DOHH2 (cell line): ENCODE measurements around the gene TTI1.

Experiments
- H3F3A ChIP-seq: fragments of 200-600 bp; sonication (generic), shearing (Covaris generic); 2 replicates; pipeline ENCODE4 v1.6.0; 2016; ENCODE audit warnings: antibody characterized with exemption, mild to moderate bottlenecking; ENCODE audit not compliant: control insufficient read depth, insufficient read depth
- H3K27ac ChIP-seq: fragments of 200-600 bp; sonication (generic); 2 replicates; pipeline ENCODE4 v1.5.1; 2014; ENCODE audit warnings: low read depth, mild to moderate bottlenecking, low read length, moderate library complexity
- H3K27me3 ChIP-seq: fragments of 200-600 bp; sonication (generic); 2 replicates; pipeline ENCODE4 v1.6.1; 2014; ENCODE audit warnings: mild to moderate bottlenecking, low read length, mixed read lengths; ENCODE audit not compliant: control insufficient read depth
- H3K36me3 ChIP-seq: fragments of 200-600 bp; sonication (generic); 2 replicates; pipeline ENCODE4 v1.6.1; 2014; ENCODE audit warnings: mild to moderate bottlenecking, low read length, moderate library complexity, mixed read lengths; ENCODE audit not compliant: control insufficient read depth
- H3K4me1 ChIP-seq: fragments of 200-600 bp; sonication (generic); 2 replicates; pipeline ENCODE4 v1.6.1; 2014; ENCODE audit warnings: mild to moderate bottlenecking, low read length, mixed read lengths; ENCODE audit not compliant: control insufficient read depth
- H3K4me2 ChIP-seq: fragments of 200-600 bp; sonication (generic); 2 replicates; pipeline ENCODE4 v1.6.0; 2014; ENCODE audit warnings: mild to moderate bottlenecking, low read length, moderate library complexity
- H3K4me3 ChIP-seq: fragments of 200-600 bp; sonication (generic); 2 replicates; pipeline ENCODE4 v1.5.1; 2014; ENCODE audit warnings: mild to moderate bottlenecking, low read length, mixed read lengths
- H3K79me2 ChIP-seq: fragments of 200-600 bp; sonication (generic); 2 replicates; pipeline ENCODE4 v1.6.1; 2014; ENCODE audit warnings: mild to moderate bottlenecking, low read length, mixed read lengths; ENCODE audit not compliant: control insufficient read depth
- H3K9me2 ChIP-seq: fragments of 200-600 bp; sonication (generic); replicated peaks from 2 replicates; pipeline ENCODE4 v1.6.1; 2014; ENCODE audit warnings: mild to moderate bottlenecking, low read length, mixed read lengths; ENCODE audit not compliant: control insufficient read depth
- H3K9me3 ChIP-seq: fragments of 200-600 bp; sonication (generic); 2 replicates; pipeline ENCODE4 v1.6.1; 2014; ENCODE audit warnings: antibody characterized with exemption, low read length, mixed read lengths; ENCODE audit not compliant: control insufficient read depth, insufficient read depth
- H4K20me1 ChIP-seq: fragments of 200-600 bp; sonication (generic); 2 replicates; pipeline ENCODE4 v1.6.0; 2014; ENCODE audit warnings: low read depth, mild to moderate bottlenecking, antibody characterized with exemption, low read length, moderate library complexity; ENCODE audit not compliant: control insufficient read depth, insufficient read depth
- CTCF ChIP-seq: fragments of 200-600 bp; sonication (generic); IDR thresholded peaks from one replicate; pipeline ENCODE4 v1.5.1; 2014; ENCODE audit warnings: antibody characterized with exemption, mild to moderate bottlenecking, low read depth, low read length; ENCODE audit not compliant: poor library complexity, severe bottlenecking
- EZH2phosphoT487 ChIP-seq: fragments of 200-600 bp; sonication (generic); IDR thresholded peaks from 2 replicates; pipeline ENCODE4 v1.6.1; 2017; ENCODE audit warnings: borderline replicate concordance, mild to moderate bottlenecking, antibody characterized with exemption, low read length, moderate library complexity, mixed read lengths

TTI1 gene

DNA sequence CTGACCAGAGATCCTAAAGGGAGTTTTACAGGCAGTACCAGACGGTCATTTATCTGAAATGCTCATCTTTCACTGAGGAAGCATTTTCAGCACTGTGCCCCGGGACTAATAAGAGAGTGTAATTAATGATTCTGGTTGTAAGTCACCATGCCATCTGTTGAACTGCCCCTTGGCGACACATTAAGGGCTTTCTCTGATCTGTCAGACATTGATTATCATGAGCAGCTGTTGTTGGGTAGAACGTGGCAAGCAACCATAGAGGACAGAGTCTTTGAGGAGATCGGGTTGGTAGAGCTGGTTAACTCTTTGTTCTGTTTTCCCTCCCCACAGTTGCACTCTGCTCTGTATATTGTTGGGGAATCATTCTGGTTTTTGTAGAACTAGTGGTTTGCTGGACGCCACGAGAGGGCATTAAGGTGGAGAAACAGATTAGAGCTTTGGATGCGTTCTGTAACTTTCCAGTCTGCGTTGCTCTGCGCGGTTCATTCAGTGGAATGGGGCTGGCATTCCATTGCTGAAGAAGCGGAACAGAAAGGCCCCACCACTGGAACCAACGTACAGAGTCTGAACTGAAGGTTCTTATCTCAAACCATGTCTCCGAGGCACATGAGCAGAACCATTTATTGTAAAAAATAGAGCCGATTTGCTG, 34.6 kb upstream of the TTI1 start:
- Histone ChIP-seq H3K9me3 (no peaks in the 10 kb centered on the region), H3K79me2 (no peaks in the 10 kb centered on the region), H3K4me2 (no peak overlapping the region), H3K27ac (no peak overlapping the region), H4K20me1 (peaks cover 7% of the 10 kb centered on the region; the same call in 1 of the 2 replicates), H3K4me3 (no peak overlapping the region), H3K9me2 (no peaks in the 10 kb centered on the region), H3K4me1 (no peaks in the 10 kb centered on the region), H3K36me3 (peaks cover 84% of the 10 kb centered on the region), H3K27me3 (no peaks in the 10 kb centered on the region), H3F3A (no peaks in the 10 kb centered on the region)
- TF ChIP-seq CTCF: no peak
- TF ChIP-seq EZH2phosphoT487: no peak

DNA sequence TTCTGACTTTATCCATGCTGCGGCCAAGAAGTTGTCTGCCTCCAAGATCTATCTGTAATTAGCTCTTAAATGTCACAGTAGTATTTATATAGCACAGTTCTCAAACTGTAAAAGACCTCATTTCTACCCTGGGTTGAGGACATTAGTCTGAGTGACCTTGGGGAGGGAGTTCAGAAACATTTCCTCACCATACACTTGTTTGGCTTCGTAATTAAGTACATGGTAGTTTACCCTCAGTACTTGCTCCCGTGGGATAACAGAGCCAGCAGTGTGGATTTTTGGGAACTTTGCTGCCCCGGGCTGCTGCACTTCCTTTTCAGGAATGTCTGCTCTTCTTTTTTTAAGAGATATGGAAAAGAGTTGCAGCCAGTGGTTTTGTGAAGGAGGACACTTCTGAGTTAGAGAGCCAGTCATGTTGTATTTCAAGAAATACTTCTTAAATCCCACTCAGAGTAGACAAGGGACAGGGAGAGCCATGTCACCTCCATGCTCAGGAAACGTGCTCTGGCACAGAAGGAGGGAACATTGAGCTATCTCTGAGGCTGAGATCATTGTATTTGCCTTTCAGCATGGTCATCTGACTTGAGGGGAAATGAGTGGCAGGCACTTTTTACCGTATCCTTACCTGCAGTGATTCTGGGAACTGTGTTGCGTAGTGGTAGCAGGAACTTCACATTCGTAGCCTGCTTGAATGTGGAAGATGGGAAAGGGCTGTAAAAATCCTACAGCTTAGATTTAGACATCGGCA, 33.9 kb upstream of the TTI1 start:
- TF ChIP-seq EZH2phosphoT487 (no peak), CTCF (no peak)
- Histone ChIP-seq H4K20me1 (peaks cover 7% of the 10 kb centered on the region; the same call in 1 of the 2 replicates), H3K79me2 (no peaks in the 10 kb centered on the region), H3F3A (no peaks in the 10 kb centered on the region), H3K9me2 (no peaks in the 10 kb centered on the region), H3K4me1 (no peaks in the 10 kb centered on the region), H3K9me3 (no peaks in the 10 kb centered on the region), H3K36me3 (peaks cover 86% of the 10 kb centered on the region), H3K4me2 (no peak overlapping the region), H3K27ac (no peak overlapping the region), H3K4me3 (no peak overlapping the region), H3K27me3 (no peaks in the 10 kb centered on the region)

GRCh38 chr20:38065764-38066375, 32.6 kb upstream of the TTI1 start:
- Histone ChIP-seq H3F3A (no peaks in the 10 kb centered on the region), H3K27me3 (no peaks in the 10 kb centered on the region), H3K36me3 (peaks cover 88% of the 10 kb centered on the region), H3K9me3 (no peaks in the 10 kb centered on the region), H3K4me1 (no peaks in the 10 kb centered on the region), H3K4me3 (no peak overlapping the region), H3K27ac (no peak overlapping the region), H3K4me2 (no peak overlapping the region), H3K9me2 (no peaks in the 10 kb centered on the region), H3K79me2 (no peaks in the 10 kb centered on the region), H4K20me1 (peaks cover 7% of the 10 kb centered on the region; the same call in 1 of the 2 replicates)
- TF ChIP-seq EZH2phosphoT487: no peak
- no peak for TF ChIP-seq CTCF
